ENCODE results near the gene PIWIL1. TPM values are rescaled to one million over a fixed set of nuclear protein-coding genes. Genes with fewer than 3 reads are reported as not detected.
A peak's percentile ranks its signal among the peaks of the same experiment; 100 is the strongest.

PIWIL1 gene
- total RNA-seq, 1 donor from 2014 or later = not detected

DNA sequence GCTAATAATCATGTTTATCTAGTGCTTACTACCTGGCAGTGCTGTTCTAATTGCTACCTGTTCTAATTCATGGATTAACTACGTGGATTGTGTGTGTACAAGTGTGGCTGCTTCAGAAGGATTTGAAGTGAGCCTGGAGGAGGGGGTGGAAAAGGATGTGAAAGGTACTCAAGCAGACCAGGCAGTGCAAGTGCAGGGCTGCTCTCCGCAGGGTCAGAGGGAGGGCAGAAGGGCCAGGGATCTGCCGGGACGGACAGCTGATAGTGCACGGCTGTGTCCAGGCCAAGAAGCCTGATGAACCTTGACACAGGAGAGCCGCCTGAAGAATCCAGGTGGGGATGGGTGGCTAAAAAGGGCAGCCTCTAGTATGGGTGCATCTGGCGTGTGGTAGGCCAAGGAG, 28.5 kb downstream of the PIWIL1 start:
- DNase-seq = no peak
- intact Hi-C loops (cut with micrococcal nuclease) = no loop called here
- no peak for ATAC-seq

DNA sequence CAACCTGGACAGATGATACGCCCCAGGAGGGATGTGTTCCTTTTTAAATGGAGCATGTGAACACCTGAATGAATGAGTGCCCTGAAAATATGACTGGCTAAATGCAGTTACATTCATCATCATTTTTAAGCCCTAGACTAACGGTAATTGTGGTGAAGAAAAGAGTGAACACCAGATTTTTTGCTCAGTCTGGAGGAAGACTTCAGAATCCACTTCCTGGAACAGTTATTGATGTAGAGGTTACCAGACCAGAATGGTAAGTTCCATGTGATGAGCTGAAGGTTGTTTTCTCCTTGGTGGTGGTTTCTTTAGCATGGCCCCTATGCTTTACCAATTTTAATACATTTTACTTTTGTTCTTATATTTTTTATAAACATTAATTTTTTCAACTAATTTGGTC, 29.3 kb downstream of the PIWIL1 start:
- ATAC-seq = no peak
- no peak for DNase-seq
- intact Hi-C loops (cut with micrococcal nuclease) = no loop called here

DNA sequence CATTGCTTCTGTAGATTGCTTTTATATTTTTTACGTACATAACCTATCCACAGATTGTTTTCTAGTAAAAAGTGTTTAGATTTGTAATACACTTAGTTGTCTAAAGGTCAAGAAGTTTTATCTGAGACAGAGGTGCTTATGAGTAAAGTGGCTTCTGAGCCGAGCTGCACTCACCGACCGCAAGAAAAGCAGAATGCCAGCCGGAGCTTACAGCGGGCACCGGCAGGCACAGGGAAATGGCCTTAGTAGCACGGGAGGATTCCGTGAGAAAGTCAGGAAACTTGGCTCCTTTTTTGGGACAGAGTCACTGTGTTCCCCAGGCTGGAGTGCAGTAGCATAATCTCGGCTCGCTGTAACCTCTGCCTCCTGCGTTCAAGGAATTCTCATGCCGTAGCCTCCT, 29.8 kb downstream of the PIWIL1 start:
- no peak for ATAC-seq
- intact Hi-C loops (cut with micrococcal nuclease) = no loop called here
- DNase-seq = no peak

DNA sequence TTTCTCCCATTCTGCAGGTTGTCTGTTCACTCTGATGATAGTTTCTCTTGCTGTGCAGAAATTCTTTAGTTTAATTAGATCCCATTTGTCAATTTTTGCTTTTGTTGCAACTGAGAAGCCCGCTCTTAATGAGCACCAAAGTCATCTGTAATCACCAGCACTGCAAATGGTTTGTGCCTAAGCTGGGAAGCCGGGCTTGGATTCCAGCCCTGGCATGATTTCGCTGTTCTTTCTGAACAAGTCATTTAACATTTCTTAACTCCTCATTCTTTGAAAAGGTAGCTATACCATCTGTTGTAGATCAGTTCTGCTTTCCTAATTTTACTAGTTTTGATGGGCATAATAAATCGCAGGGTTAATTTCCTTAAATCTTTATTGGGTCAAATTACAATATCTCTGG, 32.1 kb downstream of the PIWIL1 start:
- no peak for DNase-seq
- intact Hi-C loops (cut with micrococcal nuclease) = no loop called here
- ATAC-seq = no peak

DNA sequence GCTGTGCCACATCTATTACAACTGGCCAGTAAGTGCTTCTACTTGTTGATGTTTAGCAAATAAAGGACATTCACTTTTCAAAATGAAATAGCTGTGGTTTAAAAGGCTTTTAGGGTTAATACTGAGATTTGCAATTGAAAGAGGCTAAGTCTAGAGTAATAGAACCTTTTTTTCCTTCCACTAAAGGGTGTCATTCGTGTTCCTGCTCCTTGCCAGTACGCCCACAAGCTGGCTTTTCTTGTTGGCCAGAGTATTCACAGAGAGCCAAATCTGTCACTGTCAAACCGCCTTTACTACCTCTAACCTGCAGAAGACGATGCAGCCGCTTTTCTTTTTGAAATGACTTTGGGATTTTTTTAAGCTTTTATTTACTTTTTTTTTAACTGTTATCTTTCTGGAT, 33.6 kb downstream of the PIWIL1 start:
- DNase-seq = no peak
- ATAC-seq = no peak
- intact Hi-C loops (cut with micrococcal nuclease) = no loop called here

DNA sequence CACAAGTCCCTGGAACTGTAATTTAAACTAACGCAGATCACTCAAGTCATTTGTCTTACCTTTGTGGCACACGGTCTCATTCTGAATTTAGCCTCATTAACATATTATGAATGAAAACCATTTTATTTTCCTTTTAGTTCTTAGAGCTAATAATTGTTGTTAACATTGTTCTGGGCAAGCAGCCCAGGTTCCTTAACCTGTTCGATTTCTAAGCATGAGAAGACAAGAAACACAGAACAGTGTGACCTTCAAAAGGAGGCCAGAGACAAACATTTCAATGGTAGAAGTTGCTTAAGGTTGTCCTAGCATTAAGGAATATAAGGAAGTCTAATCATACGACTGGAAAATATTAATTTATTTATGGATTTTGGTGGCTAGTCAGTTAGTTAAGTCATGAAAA, 35.2 kb downstream of the PIWIL1 start:
- ATAC-seq (no peak), DNase-seq (no peak)
- intact Hi-C loops (cut with micrococcal nuclease) = no loop called here

DNA sequence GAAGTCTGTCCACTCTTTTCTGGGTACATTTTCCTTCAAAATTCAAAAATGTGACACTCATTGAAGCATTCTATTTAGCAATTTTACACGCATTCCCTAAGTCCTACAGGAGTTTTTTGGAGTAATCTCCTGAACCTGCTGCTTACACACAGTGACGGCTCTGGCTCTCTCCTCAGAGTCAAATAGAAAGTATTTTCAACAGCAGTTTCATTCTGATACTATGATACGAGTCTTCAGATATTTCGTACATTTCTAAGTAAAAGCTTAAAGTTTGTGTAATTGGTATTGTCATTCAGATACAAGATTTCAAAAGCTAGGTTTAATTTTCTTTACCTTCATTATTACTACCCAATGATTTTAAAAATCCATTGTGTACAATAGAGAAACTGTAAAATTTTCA, 36.4 kb downstream of the PIWIL1 start:
- ATAC-seq (no peak), DNase-seq (no peak)
- intact Hi-C loops (cut with micrococcal nuclease) = no loop called here

DNA sequence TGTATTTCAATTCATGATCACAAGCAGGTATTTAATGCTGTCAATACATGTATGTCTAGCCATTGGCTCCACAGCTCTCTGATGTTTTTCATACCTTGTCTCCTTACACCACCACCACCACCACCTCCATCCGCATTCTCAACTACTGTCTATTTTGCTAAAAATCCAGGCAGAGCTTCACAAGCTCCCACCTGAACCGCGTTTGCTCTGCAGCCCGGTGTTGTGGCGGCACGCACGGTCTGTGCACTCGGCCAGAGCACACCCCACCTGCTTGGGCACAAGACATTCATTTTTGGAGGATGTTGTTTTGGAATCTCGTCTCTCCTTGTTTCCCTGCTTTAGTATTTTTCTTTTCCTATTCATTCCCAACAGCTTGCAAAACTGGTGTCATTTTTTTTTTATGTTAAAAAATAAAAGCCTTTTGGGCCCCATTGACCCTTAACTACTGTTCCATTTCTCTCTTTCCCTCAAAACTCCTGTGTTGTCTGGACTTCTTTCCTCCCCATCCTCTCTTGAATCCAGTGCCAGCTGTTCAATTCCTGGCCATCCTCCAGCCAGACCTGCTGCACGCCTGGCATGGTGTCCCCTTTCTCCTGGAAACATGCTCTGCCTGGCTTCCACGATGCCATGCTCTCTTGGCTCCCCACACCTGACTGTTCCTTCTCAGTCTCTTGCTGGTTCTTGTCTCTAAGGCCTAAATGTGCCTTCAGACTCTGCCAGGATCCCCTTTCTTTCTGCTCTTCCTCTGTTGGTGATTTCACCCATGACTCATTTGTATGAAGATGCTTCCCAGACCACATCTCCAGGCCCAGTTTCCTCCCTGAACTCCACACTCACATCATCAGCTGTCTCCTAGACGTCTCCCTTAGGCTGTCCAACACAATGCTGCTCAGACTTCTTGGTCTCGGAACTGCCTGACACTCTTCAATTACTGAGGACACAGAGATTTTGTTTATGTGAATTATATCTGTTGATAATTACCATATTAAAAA, 37.9 kb downstream of the PIWIL1 start:
- no peak for DNase-seq
- no peak for ATAC-seq
- intact Hi-C loops (cut with micrococcal nuclease) = no loop called here

DNA sequence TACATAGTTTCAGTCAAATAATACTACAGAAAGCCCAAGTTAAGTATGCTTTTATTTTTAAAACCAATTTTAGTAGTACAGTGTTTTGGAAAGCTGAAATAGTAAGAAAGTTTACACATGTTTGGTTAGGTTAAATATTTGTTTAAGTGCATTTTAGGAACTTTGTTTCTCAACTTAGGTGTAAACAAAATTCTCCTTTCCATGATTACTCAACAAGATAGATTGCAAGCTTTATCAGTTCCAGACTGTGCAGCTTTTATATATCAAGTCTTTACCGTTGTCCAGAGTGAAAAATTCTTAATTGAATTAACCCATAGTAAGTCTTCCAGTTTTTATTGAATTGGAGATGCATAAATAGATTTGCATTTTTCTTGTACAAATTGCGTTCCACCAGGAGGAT, 45.1 kb downstream of the PIWIL1 start:
- DNase-seq (no peak), ATAC-seq (no peak)
- intact Hi-C loops (cut with micrococcal nuclease) = no loop called here

DNA sequence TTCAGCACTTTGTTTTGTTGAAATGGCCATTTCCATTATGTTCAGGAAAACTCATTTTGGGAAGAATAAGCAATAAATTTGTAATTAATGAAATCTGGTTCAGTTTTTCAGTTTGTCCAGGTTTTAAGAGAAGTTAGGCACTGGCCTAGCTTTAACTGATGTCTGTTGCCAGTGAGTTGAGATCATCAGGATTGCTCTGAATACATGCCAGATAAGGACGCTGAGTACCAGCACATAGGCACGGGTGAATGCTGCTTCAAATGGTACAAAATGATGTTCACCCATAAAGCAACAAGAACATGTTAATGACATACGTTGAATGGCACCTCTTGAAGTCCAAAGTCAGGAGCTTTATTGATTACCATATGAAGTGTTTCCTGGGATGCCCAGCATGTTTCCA, 46.5 kb downstream of the PIWIL1 start:
- no peak for DNase-seq
- intact Hi-C loops (cut with micrococcal nuclease) = no loop called here
- ATAC-seq = no peak

DNA sequence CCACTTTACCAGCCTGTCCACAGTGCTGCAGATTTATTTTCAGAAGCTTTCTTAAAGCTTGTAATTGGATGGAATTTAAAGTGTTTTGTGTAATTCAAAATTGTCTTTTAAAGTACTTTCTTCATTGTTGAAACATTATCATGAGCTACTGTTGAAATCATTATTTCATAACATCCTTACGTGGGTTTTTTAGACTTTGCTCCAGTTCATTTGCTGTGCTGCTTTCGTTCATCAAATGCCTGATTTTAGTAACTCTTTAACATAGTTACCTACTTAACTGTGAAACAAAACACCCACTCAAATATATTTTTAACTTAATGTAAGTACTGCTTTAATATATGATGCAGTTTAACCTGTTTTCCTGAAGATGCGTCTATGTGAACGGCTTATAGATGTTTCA, 47.5 kb downstream of the PIWIL1 start:
- no peak for DNase-seq
- intact Hi-C loops (cut with micrococcal nuclease) = no loop called here
- ATAC-seq = no peak

DNA sequence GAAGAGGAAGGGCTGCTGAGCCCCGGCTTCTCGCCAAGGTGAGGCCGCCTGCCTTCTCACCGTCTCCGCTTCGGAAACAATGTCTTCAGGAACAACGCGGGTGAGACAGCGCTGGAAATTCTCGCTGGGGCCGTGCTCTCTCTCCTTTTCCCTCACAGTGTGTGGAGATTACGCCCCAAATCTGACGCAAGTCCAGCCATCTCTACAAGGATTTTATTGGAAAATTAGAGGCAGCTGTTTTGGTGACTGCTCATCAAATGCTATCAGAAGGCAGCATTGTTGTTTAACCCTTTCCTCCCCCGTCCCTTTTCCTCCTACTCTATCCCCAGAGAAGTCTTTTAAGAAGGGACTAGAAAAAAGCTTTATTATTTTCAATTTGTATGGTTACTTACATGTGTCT, 53.5 kb downstream of the PIWIL1 start:
- intact Hi-C loops (cut with micrococcal nuclease) = no loop called here
- no peak for ATAC-seq
- no peak for DNase-seq

DNA sequence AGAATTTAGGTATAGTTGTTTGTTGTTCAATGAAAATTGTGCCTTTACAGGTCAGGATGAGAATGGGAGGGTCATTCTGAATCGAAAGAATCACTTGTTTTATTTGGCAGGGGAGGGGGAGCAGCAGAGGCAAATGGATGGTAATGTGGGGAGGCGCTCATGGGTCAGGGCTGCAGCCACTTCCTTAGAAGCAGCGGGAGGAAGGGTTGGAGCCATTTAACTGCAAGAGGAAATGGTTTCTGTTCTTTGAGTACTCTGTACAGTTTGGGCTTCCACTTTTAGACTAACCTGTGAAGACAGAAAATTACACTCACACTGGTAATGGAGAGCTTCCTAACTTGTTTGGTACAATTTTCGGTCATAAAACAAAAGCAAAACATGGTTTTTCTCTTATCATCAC, 57.2 kb downstream of the PIWIL1 start:
- no peak for ATAC-seq
- intact Hi-C loops (cut with micrococcal nuclease) = no loop called here

DNA sequence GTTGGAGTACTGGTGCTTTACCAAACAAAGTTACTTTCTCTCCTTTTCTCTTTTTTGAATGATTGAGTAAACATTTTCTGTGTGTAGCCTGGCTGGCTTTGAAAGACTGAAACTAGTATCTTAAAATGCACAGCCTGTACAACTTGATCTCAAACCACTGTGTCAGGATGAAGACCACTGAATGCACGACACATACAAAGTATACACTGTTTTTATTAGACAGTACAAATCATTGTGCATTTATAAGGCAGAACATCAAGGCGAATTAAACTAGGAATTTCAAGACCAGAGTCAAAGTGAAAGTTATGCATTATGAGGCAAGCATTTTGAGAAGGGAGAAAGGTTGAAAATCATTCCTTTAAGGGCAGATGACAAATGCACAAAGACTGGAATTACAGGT, 59.0 kb downstream of the PIWIL1 start:
- intact Hi-C loops (cut with micrococcal nuclease) = no loop called here
- no peak for ATAC-seq
- DNase-seq = no peak

More for the DNA sequence above, 57.2 kb downstream of the PIWIL1 start:
- no peak for DNase-seq

DNA sequence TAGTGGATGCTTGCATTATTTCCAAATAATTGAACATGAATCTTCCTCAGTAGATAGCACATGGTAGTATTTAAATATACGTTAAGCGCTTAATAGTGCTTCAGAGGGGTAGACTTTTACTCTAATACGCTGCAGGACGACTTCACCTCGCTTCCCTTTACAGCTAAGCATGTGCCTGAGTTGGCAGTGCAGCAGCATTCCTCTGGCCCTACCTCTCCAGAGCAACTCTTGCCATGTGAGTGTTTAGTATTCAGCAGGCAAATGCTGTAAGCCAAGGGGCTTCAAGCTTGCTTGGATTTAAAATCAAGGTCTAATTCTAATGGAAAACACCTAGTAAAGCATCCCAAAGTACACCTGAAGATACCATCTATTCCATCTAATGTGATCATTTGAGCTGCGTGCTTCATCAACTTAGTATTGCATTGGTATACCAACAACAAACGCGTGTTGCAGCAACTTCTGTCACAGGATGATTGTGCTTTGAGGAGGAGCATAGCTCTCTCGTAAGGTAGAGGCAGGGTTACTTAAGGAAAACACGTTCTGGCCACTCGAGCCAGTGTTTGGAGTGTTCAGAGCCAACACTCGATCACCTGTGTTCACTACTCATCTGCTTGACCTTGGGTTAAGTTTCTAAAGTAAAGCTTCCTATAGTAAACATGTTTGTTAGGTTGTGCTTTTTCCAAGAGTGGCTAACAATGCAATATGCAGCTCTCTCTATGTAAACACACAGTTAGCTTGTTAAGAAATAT, 60.6 kb downstream of the PIWIL1 start:
- intact Hi-C loops (cut with micrococcal nuclease) = no loop called here
- DNase-seq (no peak), ATAC-seq (peak; percentile 63)

DNA sequence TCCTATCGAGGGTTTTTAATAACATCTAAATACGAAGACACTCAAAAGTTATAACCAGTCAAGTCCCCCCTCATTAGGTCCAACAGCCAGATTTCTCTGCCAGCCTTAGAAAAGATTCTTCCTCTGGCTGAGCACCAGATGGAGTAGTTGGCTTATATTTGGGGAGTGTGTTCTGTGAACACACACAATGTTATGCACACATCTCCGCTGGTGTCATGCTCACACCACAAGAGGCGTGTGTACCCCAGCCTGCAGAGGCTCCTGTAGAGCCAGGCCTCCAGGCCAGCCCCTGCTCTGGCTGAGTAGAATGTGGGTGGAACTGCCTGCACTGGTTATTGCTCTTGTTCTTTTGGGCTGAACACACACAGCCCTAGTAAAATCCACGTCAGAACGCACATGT, 64.0 kb downstream of the PIWIL1 start:
- intact Hi-C loops (cut with micrococcal nuclease) = loop anchor here (5.0 kb wide), 1 partner anchor 346 kb away; no protein-coding TSS in a partner anchor
- peak; percentile 45 for ATAC-seq
- no peak for DNase-seq

DNA sequence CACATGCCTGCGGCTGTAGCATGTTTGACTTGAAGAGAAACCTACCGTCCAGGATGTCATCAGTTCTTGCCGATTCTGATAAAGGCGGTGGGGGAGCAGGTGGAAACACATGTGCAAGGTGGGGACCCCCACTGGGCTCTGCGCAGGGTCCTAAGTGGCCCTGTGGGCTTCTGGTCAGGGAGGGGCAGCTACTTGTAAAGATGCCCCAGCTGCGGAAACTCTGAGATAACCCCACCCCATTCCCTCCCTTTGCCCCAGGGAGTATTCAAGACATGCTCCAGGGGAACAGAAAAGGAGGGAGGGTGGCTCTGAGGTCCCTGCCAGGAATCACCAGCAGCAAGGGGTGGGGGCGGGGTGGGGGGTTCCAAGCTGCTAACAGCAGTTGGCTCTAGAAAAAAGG, 67.6 kb downstream of the PIWIL1 start:
- ATAC-seq (no peak), DNase-seq (no peak)
- intact Hi-C loops (cut with micrococcal nuclease) = no loop called here

DNA sequence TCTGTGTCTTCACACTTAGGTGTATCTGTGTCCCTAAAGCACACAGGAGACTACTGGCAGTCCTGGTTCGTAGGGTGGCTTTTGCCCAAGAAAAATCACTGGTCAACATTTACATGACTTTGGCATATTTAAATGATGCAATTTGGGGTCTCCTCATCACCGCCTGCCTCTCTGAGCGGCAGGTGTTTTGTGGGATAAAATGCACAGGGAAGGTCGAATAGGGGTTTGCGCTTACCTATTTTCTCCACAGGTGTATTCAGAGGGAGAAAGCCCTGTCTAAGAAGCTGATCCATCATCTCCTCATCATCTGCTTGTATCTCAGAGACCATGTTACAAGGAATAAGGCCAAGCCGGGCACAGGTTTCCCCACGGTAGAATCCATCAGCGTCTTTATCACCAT, 74.7 kb downstream of the PIWIL1 start:
- intact Hi-C loops (cut with micrococcal nuclease) = no loop called here
- DNase-seq (no peak), ATAC-seq (no peak)

DNA sequence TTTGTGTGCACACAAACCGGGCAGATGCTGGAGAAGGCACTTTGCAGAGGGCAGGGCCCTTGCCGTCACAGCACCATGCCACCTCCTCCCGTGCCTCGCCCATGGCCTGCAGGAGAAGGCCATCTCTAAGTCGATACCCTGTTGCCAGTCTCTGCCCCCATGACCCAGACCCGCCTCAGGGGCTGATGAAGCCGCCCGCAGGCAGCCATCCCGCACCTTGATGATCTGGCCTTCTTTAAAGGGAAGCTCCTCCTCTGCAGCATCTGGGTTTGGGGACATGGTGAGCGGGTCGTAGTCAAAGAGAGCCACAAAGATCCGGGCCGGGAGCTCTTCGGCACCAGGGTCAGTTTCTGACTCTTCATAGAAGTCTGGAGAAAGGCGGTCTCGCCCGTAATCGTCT, 76.2 kb downstream of the PIWIL1 start:
- intact Hi-C loops (cut with micrococcal nuclease) = no loop called here
- ATAC-seq (no peak), DNase-seq (no peak)

DNA sequence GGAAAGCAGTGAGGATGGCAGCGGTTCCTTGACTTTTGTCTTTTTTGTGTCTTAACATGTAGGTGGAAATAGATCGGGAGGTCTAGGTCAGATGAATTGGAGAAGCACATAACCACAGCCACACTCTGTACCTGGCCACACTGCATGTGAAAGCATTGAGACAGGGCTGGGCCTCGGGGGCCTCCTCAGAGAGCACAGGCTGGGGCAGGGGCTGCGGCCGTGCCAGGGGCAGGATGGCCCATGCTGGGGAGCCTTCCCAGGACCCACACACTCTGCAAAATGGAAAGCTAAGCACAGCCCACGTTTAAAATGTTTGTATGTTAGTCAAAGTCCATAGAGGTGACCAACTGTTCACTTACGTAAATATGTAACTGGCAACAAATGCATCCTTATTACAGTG, 76.7 kb downstream of the PIWIL1 start:
- DNase-seq = no peak

DNA sequence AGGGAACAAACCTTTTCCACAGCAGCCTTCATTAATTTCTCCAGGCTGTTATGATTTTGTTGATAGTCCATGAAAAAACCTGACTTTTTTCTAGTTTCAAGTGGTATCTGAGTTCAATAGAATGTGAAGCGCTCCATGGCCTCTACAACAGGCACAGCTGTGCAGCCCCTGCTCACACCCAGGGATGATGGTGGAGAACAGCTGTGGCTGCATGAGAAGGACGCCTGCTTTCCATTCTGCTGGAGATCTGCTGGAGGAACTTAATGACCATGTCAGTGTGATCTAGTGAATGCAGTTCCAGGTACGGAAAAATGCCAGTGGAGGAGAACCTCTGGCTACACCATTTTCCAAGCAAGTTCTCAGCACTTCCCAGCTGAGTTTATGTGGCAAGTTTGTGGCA, 80.6 kb downstream of the PIWIL1 start:
- intact Hi-C loops (cut with micrococcal nuclease) = no loop called here
- ATAC-seq = no peak
- DNase-seq = no peak

More for the DNA sequence above, 76.7 kb downstream of the PIWIL1 start:
- ATAC-seq = no peak
- intact Hi-C loops (cut with micrococcal nuclease) = no loop called here

Measured in left ventricle myocardium superior (tissue), 1 donor.